CD4-positive, alpha-beta T cell (primary cell): Measurements from ENCODE around the gene SLC16A12. TPM values are rescaled to one million over a fixed set of nuclear protein-coding genes. Genes with fewer than 3 reads are reported as not detected.

Source experiments
- ATAC-seq: fragments of 200-7000 bp; cut with Tn5 transposase; one replicate; pipeline ENCODE4 v1.10.0; 2022; ENCODE audit warnings: mild to moderate bottlenecking; ENCODE audit not compliant: poor library complexity
- CTCF ChIA-PET: fragments of 350-600 bp; sonication (Branson Sonifier 250); formaldehyde crosslinking; loops from one replicate; lab custom pipeline; 2021; ENCODE audit warnings: antibody characterized with exemption, inconsistent platforms; lab: Charles Lee
- POLR2A ChIA-PET: fragments of 350-600 bp; sonication (Branson Sonifier 250); formaldehyde crosslinking; loops from one replicate; lab custom pipeline; 2021; ENCODE audit warnings: antibody characterized with exemption, inconsistent platforms; lab: Charles Lee
- DNase-seq, 14 experiments: peaks; one replicate each; pipeline ENCODE4 v3.0.0-alpha.2; 2013 to 2020; ENCODE audit warnings: mixed read lengths in 2 of 14
- H3K27ac ChIP-seq, 2 donors: one replicate each; pipeline versions ENCODE4 v1.5.1 to v1.7.0; 2013; ENCODE audit warnings: low read length in 2 of 2, low read depth in 1 of 2, mild to moderate bottlenecking in 1 of 2
- H3K27me3 ChIP-seq, 2 experiments: 1 replicate in 1 of 2; 2 replicates in 1 of 2; pipeline versions ENCODE4 v1.6.1 to v1.7.0; 2013; ENCODE audit warnings: low read length in 2 of 2, control low read depth in 1 of 2, mild to moderate bottlenecking in 1 of 2, moderate library complexity in 1 of 2; ENCODE audit not compliant: insufficient read depth in 2 of 2, control insufficient read depth in 1 of 2
- H3K36me3 ChIP-seq: one replicate; pipeline ENCODE4 v1.6.1; 2013; ENCODE audit warnings: low read length, control low read depth; ENCODE audit not compliant: insufficient read depth
- H3K4me1 ChIP-seq: one replicate; pipeline ENCODE4 v1.6.1; 2013; ENCODE audit warnings: low read length, control low read depth; ENCODE audit not compliant: insufficient read depth
- H3K4me3 ChIP-seq: one replicate; pipeline ENCODE4 v1.5.1; 2013; ENCODE audit warnings: mild to moderate bottlenecking, low read length, moderate library complexity
- H3K9me3 ChIP-seq, 2 experiments: 1 replicate in 1 of 2; 2 replicates in 1 of 2; pipeline versions ENCODE4 v1.6.1 to v1.7.0; 2013; ENCODE audit warnings: low read length in 2 of 2, mild to moderate bottlenecking in 2 of 2, control low read depth in 1 of 2, moderate library complexity in 1 of 2; ENCODE audit not compliant: control insufficient read depth in 1 of 2, insufficient read depth in 1 of 2
- H3K27ac Mint-ChIP-seq: one replicate; pipeline ENCODE4 v1.8.0; 2020; ENCODE audit warnings: mixed read lengths
- H3K27me3 Mint-ChIP-seq: one replicate; pipeline ENCODE4 v1.8.0; 2021; ENCODE audit warnings: mixed read lengths
- H3K36me3 Mint-ChIP-seq: one replicate; pipeline ENCODE4 v1.8.0; 2021; ENCODE audit warnings: low read depth, mixed read lengths
- H3K4me1 Mint-ChIP-seq: one replicate; pipeline ENCODE4 v1.8.0; 2021; ENCODE audit warnings: low read depth, mixed read lengths
- H3K4me3 Mint-ChIP-seq: one replicate; pipeline ENCODE4 v1.8.0; 2020; ENCODE audit warnings: mild to moderate bottlenecking, mixed read lengths
- H3K9me3 Mint-ChIP-seq: one replicate; pipeline ENCODE4 v1.8.0; 2020; ENCODE audit warnings: mixed read lengths
- CTCF ChIP-seq: fragments of 200-600 bp; IDR thresholded peaks from one replicate; pipeline ENCODE4 v1.8.0; 2022; ENCODE audit warnings: antibody characterized with exemption, mild to moderate bottlenecking
- intact Hi-C, 2 experiments: fragments of 100-400 bp; cut with DNase I in 1 of 2; cut with micrococcal nuclease in 1 of 2; formaldehyde crosslinking; loops; one replicate each; pipeline versions ENCODE4 v1.15.1 to v1.9.0; 2023 to 2025; cut with DNase I, micrococcal nuclease
- total RNA-seq, 174 experiments: library from RNA in 2 of 174; stranded (reverse) in 2 of 174; gene quantifications; one replicate each; pipeline ENCODE4 v1.2.3 and lab custom pipeline; 2021 to 2026

SLC16A12 gene
- total RNA-seq, 2 experiments from 2014 or later = not detected

GRCh38 chr10:89516149-89516832 is 19.1 kb downstream of the SLC16A12 start:
- no peak for TF ChIP-seq CTCF
- ATAC-seq = no peak
- no peak overlapping the region for H3K27ac Mint-ChIP-seq

GRCh38 chr10:89515031-89515841 is 20.2 kb downstream of the SLC16A12 start:
- ATAC-seq = no peak
- Mint-ChIP-seq H3K27ac (no peak overlapping the region), H3K9me3 (no peaks in the 10 kb centered on the region), H3K4me3 (no peak overlapping the region), H3K36me3 (no peaks in the 10 kb centered on the region), H3K4me1 (no peaks in the 10 kb centered on the region), H3K27me3 (no peaks in the 10 kb centered on the region)
- Histone ChIP-seq H3K36me3 (no peaks in the 10 kb centered on the region), H3K4me3 (no peak overlapping the region), H3K4me1 (no peaks in the 10 kb centered on the region), H3K9me3 (no peaks in the 10 kb centered on the region), H3K27ac (no peak overlapping the region), H3K27me3 (no peaks in the 10 kb centered on the region)
- ChIA-PET CTCF (no interaction called here), POLR2A (no interaction called here)
- TF ChIP-seq CTCF = no peak
- DNase-seq = no peak
- intact Hi-C loops = no loop called here

More at GRCh38 chr10:89516149-89516832, 19.1 kb downstream of the SLC16A12 start:
- Mint-ChIP-seq H3K27me3 (peaks cover 5% of the 10 kb centered on the region), H3K36me3 (no peaks in the 10 kb centered on the region), H3K4me1 (no peaks in the 10 kb centered on the region), H3K9me3 (no peaks in the 10 kb centered on the region), H3K4me3 (no peak overlapping the region)
- no peak overlapping the region for H3K4me3 ChIP-seq
- POLR2A ChIA-PET = no interaction called here
- H3K27me3 ChIP-seq = no peaks in the 10 kb centered on the region
- DNase-seq = no peak
- CTCF ChIA-PET = no interaction called here
- intact Hi-C loops = no loop called here
- H3K36me3 ChIP-seq = no peaks in the 10 kb centered on the region
- H3K4me1 ChIP-seq = no peaks in the 10 kb centered on the region
- no peak overlapping the region for H3K27ac ChIP-seq
- H3K9me3 ChIP-seq = no peaks in the 10 kb centered on the region

- Histone ChIP-seq H3K9me3 (no peaks in the 10 kb centered on the region), H3K36me3 (no peaks in the 10 kb centered on the region), H3K27me3 (no peaks in the 10 kb centered on the region), H3K4me3 (no peak overlapping the region), H3K4me1 (no peaks in the 10 kb centered on the region), H3K27ac (no peak overlapping the region)
- Mint-ChIP-seq H3K36me3 (no peaks in the 10 kb centered on the region), H3K9me3 (no peaks in the 10 kb centered on the region), H3K4me3 (no peak overlapping the region), H3K27me3 (no peaks in the 10 kb centered on the region), H3K4me1 (no peaks in the 10 kb centered on the region), H3K27ac (no peak overlapping the region)
- ChIA-PET CTCF (no interaction called here), POLR2A (no interaction called here)
- DNase-seq (no peak), ATAC-seq (no peak)
- TF ChIP-seq CTCF = no peak
- intact Hi-C loops = no loop called here
Measured at GRCh38 chr10:89513206-89513605, 22.2 kb downstream of the SLC16A12 start.
